H1 (cell line): ENCODE results near the gene BRME1. TPM values are rescaled to one million over a fixed set of nuclear protein-coding genes. Genes with fewer than 3 reads are reported as not detected.
A peak's percentile ranks its signal among the peaks of the same experiment; 100 is the strongest.

Source experiments
- ASH2L ChIP-seq: fragments of 200-600, 300-600 bp; sonication (generic); IDR thresholded peaks from one replicate; pipeline ENCODE4 v1.7.1; 2017; ENCODE audit warnings: low read length
- BRCA1 ChIP-seq: IDR thresholded peaks from 2 replicates; pipeline ENCODE4 v1.6.1; 2012; ENCODE audit warnings: low read depth, low read length, improper control_type of control experiment
- CEBPB ChIP-seq: IDR thresholded peaks from 2 replicates; pipeline ENCODE4 v1.6.1; 2012; ENCODE audit warnings: low read depth, low read length
- CREB1 ChIP-seq: IDR thresholded peaks from 2 replicates; pipeline ENCODE4 v1.6.1; 2012; ENCODE audit warnings: inconsistent platforms
- CTBP2 ChIP-seq: IDR thresholded peaks from 2 replicates; pipeline ENCODE4 v1.7.0; 2011; ENCODE audit warnings: borderline replicate concordance, mild to moderate bottlenecking, moderate library complexity, mixed read lengths, low read length; ENCODE audit not compliant: insufficient read depth, insufficient read length
- E2F6 ChIP-seq: IDR thresholded peaks from 2 replicates; pipeline ENCODE4 v1.6.1; 2012; ENCODE audit warnings: inconsistent platforms
- EP300 ChIP-seq, 2 experiments: IDR thresholded peaks; 1 replicate in 1 of 2; 2 replicates in 1 of 2; pipeline ENCODE4 v1.6.1; 2011 to 2012; ENCODE audit warnings: low read depth in 2 of 2, low read length in 2 of 2, mild to moderate bottlenecking in 2 of 2, borderline replicate concordance in 1 of 2, inconsistent platforms in 1 of 2, moderate library complexity in 1 of 2
- EZH2 ChIP-seq: fragments of 200-600 bp; sonication (generic); IDR thresholded peaks from 2 replicates; pipeline ENCODE4 v1.7.1; 2012; ENCODE audit warnings: low read depth, mild to moderate bottlenecking, moderate library complexity, low read length, inconsistent platforms; ENCODE audit not compliant: severe bottlenecking
- MAFK ChIP-seq: IDR thresholded peaks from 2 replicates; pipeline ENCODE4 v1.6.1; 2012; ENCODE audit warnings: low read depth, mild to moderate bottlenecking, improper control_type of control experiment, low read length
- MAX ChIP-seq: IDR thresholded peaks from 2 replicates; pipeline ENCODE4 v1.6.1; 2012; ENCODE audit warnings: inconsistent platforms
- NANOG ChIP-seq: IDR thresholded peaks from 2 replicates; pipeline ENCODE4 v1.6.1; 2011; ENCODE audit warnings: low read length, low read depth, mild to moderate bottlenecking, inconsistent platforms; ENCODE audit not compliant: insufficient read depth, poor library complexity, severe bottlenecking
- PHF8 ChIP-seq: fragments of 200-600 bp; sonication (generic); conservative IDR thresholded peaks from 2 replicates; pipeline ENCODE4 v1.7.1; 2012; ENCODE audit warnings: low read depth, mild to moderate bottlenecking, inconsistent platforms, low read length, moderate library complexity
- POLR2AphosphoS5 ChIP-seq: IDR thresholded peaks from 2 replicates; pipeline ENCODE4 v1.6.1; 2011; ENCODE audit warnings: low read depth, low read length
- RBBP5 ChIP-seq: IDR thresholded peaks from 2 replicates; pipeline ENCODE4 v1.7.1; 2012; ENCODE audit warnings: low read depth, mild to moderate bottlenecking, inconsistent platforms, low read length, moderate library complexity, borderline replicate concordance
- RFX5 ChIP-seq: IDR thresholded peaks from 2 replicates; pipeline ENCODE4 v1.6.1; 2011; ENCODE audit warnings: low read depth, low read length, improper control_type of control experiment, borderline replicate concordance
- RNF2 ChIP-seq: fragments of 200-900, 300-1000 bp; sonication (generic); IDR thresholded peaks from 2 replicates; pipeline ENCODE4 v1.7.1; 2016; ENCODE audit warnings: borderline replicate concordance, low read depth, mild to moderate bottlenecking, antibody characterized with exemption, low read length; ENCODE audit not compliant: poor library complexity, severe bottlenecking; ENCODE audit errors: missing control alignments
- SAP30 ChIP-seq: fragments of 300-600 bp; sonication (generic); IDR thresholded peaks from 2 replicates; pipeline ENCODE4 v1.7.1; 2012; ENCODE audit warnings: low read length, moderate library complexity, mild to moderate bottlenecking, inconsistent platforms; ENCODE audit not compliant: insufficient read depth, insufficient replicate concordance
- SIRT6 ChIP-seq: IDR thresholded peaks from one replicate; pipeline ENCODE4 v1.7.1; 2012; ENCODE audit warnings: low read length, inconsistent platforms
- SIX5 ChIP-seq: IDR thresholded peaks from 2 replicates; pipeline ENCODE4 v1.6.1; 2011; ENCODE audit warnings: mild to moderate bottlenecking, low read depth, low read length
- TCF12 ChIP-seq: IDR thresholded peaks from 2 replicates; pipeline ENCODE4 v1.6.1; 2011; ENCODE audit warnings: low read depth, mild to moderate bottlenecking, low read length
- USF2 ChIP-seq: IDR thresholded peaks from 2 replicates; pipeline ENCODE4 v1.6.1; 2011; ENCODE audit warnings: low read length, improper control_type of control experiment
- polyA plus RNA-seq, 7 experiments: library from polyadenylated mRNA; depleted of rRNA in 3 of 7; stranded (reverse) in 5 of 7; unstranded in 2 of 7; fragments of >200 nt in 5 of 7; fragments of 200-250 nt in 2 of 7; gene quantifications; 1 replicate in 5 of 7; 2 replicates in 1 of 7; 4 replicates in 1 of 7; pipeline versions ENCODE4 v1.2.1 to v1.2.3, GENCODE V29; 2011 to 2013; ENCODE audit warnings: missing spikeins in 2 of 7, mixed read lengths in 2 of 7
- total RNA-seq: library from RNA; stranded (reverse); fragmentation: NEBNext Ultra II Directional; extraction: Animal tissue kit (Norgen Biotek cat#: 25700); gene quantifications from 2 replicates; pipeline ENCODE4 v1.2.1, GENCODE V29; 2021

BRME1 gene
- total and polyA plus RNA-seq, 2 of the 8 experiments (the other 6 are each of a cell fraction or from before 2014, with no cell fraction given) = 4.6 to 4.7 TPM

GRCh38 chr19:13861714-13862531, 44.0 kb downstream of the BRME1 start (continued):
- TF ChIP-seq RBBP5 = no peak
- no peak for TF ChIP-seq POLR2AphosphoS5
- no peak for TF ChIP-seq SIX5
- no peak for TF ChIP-seq E2F6
- TF ChIP-seq CEBPB = no peak
- TF ChIP-seq MAFK = no peak
- no peak for TF ChIP-seq BRCA1
- TF ChIP-seq NANOG = no peak
- no peak for TF ChIP-seq PHF8
- TF ChIP-seq EZH2 = no peak
- TF ChIP-seq CREB1 = peak; percentile 35; the same call in 1 of the 2 replicates
- TF ChIP-seq ASH2L = peak; percentile 61
- TF ChIP-seq RNF2 = no peak
- TF ChIP-seq RFX5 = no peak
- no peak for TF ChIP-seq TCF12
- no peak for TF ChIP-seq USF2
- TF ChIP-seq EP300 (IDR thresholded peaks at IDR 0.05; ENCODE audit: borderline replicate concordance in 1 of 2, low read depth in 2 of 2, low read length in 2 of 2) = 0 out of 3 replicates have a peak, but pooled peaks of 1 of the 2 experiments have one; percentile 44
- no peak for TF ChIP-seq SAP30
- 0 out of 2 replicates have a peak, but pooled peaks have one; percentile 13 for TF ChIP-seq MAX
- no peak for TF ChIP-seq CTBP2
- no peak for TF ChIP-seq SIRT6
